ENCODE results near the gene RBM28. TPM values are rescaled to one million over a fixed set of nuclear protein-coding genes. Genes with fewer than 3 reads are reported as not detected.

The RBM28 gene
- polyA plus RNA-seq, 2 of the 4 experiments (the other 2 are of a cell fraction), result 77.3 to 79.5 TPM

DNA sequence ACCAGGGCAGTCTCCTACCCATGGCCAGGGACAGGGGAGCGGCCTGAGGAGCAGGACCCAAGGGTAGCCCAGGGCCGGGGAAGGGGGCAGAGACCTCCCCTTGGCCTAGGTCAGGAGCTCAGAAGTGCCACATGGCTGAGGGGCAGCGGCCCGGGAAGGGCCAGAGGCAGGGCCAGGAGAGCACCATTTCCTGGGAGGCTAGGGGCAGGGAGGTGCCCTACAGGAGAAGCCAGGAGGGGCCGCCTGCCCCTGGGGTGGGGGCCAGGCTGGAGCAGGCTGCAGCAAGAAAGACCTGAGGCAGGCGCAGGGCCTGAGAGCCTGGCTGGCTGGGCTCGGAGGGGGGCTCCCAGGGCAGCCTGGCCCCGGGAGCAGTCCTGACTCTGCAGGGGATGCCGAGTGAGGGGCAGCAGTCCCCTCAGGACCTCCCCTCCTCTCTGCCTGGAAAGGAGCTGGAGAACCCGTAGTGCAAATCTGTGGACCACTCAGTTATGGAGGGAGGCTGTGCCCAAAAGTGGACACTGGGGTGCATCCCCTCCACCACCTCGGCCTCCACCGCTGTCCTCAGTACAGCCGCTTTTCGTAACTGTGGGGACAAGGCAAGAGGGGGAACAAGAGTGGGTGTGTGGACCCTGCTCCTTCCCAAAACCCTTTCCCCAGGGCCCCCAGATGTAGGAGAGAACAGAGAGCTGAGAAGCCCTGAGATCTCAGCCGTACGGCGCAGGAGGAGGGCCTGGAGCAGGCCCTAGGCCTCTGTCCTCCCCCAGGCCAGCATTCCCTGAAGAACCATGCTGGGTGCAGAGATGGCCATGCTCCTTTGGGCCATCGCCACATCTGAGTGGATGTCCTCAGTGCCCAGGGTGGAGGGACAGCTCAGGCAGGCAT, 49.0 kb upstream of the RBM28 start:
- 91% methylated on average over 11 of the region's 18 CpGs for WGBS (ENCODE audit: missing lambda C conversion rate)
- no peak for ATAC-seq
- DNase-seq (ENCODE audit: low read depth in 1 of 2, low spot score in 1 of 2), result no peak
- H3K4me1 ChIP-seq, result no peaks in the 10 kb centered on the region
- no peak overlapping the region for H3K4me3 ChIP-seq
- no peak overlapping the region for H3K4me2 ChIP-seq
- no peak overlapping the region for H3K27ac ChIP-seq
- POLR2A ChIA-PET, result no interaction called here
- no peaks in the 10 kb centered on the region for H3K9me3 ChIP-seq
- TF ChIP-seq KDM5A (IDR thresholded peaks at IDR 0.05) (no peak), FOSL2 (IDR thresholded peaks at IDR 0.05) (no peak), FOSL2 (CRISPR knock-in tag; IDR thresholded peaks at IDR 0.05) (no peak), ATOH8 (CRISPR knock-in tag; IDR thresholded peaks at IDR 0.05; ENCODE audit: low read depth) (no peak), ZFP36 (IDR thresholded peaks at IDR 0.05; ENCODE audit: borderline replicate concordance, partially characterized antibody) (no peak), BCL3 (IDR thresholded peaks at IDR 0.05) (no peak), HOXB5 (CRISPR knock-in tag; IDR thresholded peaks at IDR 0.05) (no peak), MAFK (IDR thresholded peaks at IDR 0.05; ENCODE audit: partially characterized antibody) (no peak), FOXS1 (CRISPR knock-in tag; IDR thresholded peaks at IDR 0.05) (no peak), ZC3H11A (IDR thresholded peaks at IDR 0.05) (no peak)
- TF ChIP-seq, protein P1, sequence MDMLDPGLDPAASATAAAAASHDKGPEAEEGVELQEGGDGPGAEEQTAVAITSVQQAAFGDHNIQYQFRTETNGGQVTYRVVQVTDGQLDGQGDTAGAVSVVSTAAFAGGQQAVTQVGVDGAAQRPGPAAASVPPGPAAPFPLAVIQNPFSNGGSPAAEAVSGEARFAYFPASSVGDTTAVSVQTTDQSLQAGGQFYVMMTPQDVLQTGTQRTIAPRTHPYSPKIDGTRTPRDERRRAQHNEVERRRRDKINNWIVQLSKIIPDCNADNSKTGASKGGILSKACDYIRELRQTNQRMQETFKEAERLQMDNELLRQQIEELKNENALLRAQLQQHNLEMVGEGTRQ (IDR thresholded peaks at IDR 0.05), result no peak
- FAIRE-seq, result no peak
- CTCF ChIA-PET, result interaction anchor here (1.2 to 38.8 kb wide), 5 partner anchors 18 to 67 kb away, joined by 3 to 800 read pairs (median 89); partner anchors contain the start of gene RBM28

DNA sequence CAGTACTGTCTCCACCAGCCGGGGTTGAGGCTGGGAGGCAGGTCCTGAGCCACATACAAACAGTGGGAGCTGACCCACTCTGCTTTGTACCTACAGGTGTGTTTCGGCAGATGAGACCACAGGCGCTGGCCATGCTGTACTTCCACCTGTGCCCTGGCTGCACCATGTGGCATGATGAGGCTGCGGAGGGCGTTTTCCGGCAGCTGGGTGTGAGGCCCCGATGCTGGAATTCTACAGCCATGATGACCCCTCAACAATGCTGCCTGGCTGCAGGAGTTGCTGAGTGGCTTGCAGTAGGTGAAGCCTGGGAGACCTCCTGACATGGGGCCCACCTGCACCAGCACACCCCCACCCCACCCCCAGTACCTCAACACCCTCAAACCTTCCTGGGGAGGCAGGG, 48.1 kb upstream of the RBM28 start:
- Histone ChIP-seq H3K9me3 (no peaks in the 10 kb centered on the region), H3K4me2 (no peak overlapping the region), H3K4me1 (no peaks in the 10 kb centered on the region), H3K27ac (no peak overlapping the region), H3K4me3 (no peak overlapping the region)
- ATAC-seq (no peak), FAIRE-seq (no peak), DNase-seq (ENCODE audit: low read depth in 1 of 2, low spot score in 1 of 2) (no peak)
- TF ChIP-seq ZNF302 (CRISPR knock-in tag; IDR thresholded peaks at IDR 0.05), result no peak
- TF ChIP-seq CEBPB (IDR thresholded peaks at IDR 0.05), result no peak
- no peak for TF ChIP-seq PHF8 (IDR thresholded peaks at IDR 0.05; ENCODE audit: borderline replicate concordance, low read depth)
- no peak for TF ChIP-seq BCL3 (IDR thresholded peaks at IDR 0.05)
- TF ChIP-seq EHMT2 (IDR thresholded peaks at IDR 0.05; ENCODE audit: low read depth), result no peak
- TF ChIP-seq TFCP2L1 (CRISPR knock-in tag; IDR thresholded peaks at IDR 0.05), result no peak
- no peak for TF ChIP-seq CHD4 (IDR thresholded peaks at IDR 0.05; ENCODE audit: borderline replicate concordance)
- TF ChIP-seq, protein P1 (IDR thresholded peaks at IDR 0.05), result no peak
- TF ChIP-seq MAFK (IDR thresholded peaks at IDR 0.05; ENCODE audit: partially characterized antibody), result no peak
- TF ChIP-seq HDAC2 (IDR thresholded peaks at IDR 0.05), result no peak
- no peak for TF ChIP-seq BHLHE40 (IDR thresholded peaks at IDR 0.05; ENCODE audit: low read depth, low read length)
- no peak for TF ChIP-seq ATOH8 (CRISPR knock-in tag; IDR thresholded peaks at IDR 0.05; ENCODE audit: low read depth)
- TF ChIP-seq GATA3 (IDR thresholded peaks at IDR 0.05; ENCODE audit: borderline replicate concordance), result no peak
- TF ChIP-seq RFX5 (IDR thresholded peaks at IDR 0.05), result no peak
- 98% methylated on average over 7 of the region's 7 CpGs for WGBS (ENCODE audit: missing lambda C conversion rate)
- CTCF ChIA-PET, result interaction anchor here (0.6 to 38.8 kb wide), 10 partner anchors 9 to 68 kb away, joined by 3 to 800 read pairs (median 48); partner anchors contain the start of genes PRRT4 and RBM28
- POLR2A ChIA-PET, result no interaction called here

Measured in A549 (cell line).